T-helper 9 cell (primary cell): ENCODE data around the gene PACS2.
"Not testable (repeated sequence)": the region's sequence is repeated elsewhere in the genome, so short reads cannot be mapped to it uniquely, and the experiment has no call there.

Source experiments
- DNase-seq: peaks from one replicate; pipeline ENCODE4 v3.0.0-alpha.2; 2020
- total RNA-seq, 2 donors: gene quantifications; one replicate each; lab custom pipeline; 2026; lab: John Stamatoyannopoulos, UW

Gene PACS2
- total RNA-seq, result 84.4 to 93.2 reads per million in 2 donors

- DNase-seq, result peak; percentile 67
Observed at GRCh38 chr14:105314287-105315200, at the start of gene PACS2. PACS2 (plus strand) TSS chr14:105314748; CDS start chr14:105314919, 171 bp downstream.

- no peak for DNase-seq
Observed at GRCh38 chr14:105267820-105268548, 46.6 kb upstream of the PACS2 start.

- no peak for DNase-seq
Observed at GRCh38 chr14:105268736-105269354, 45.7 kb upstream of the PACS2 start.

- DNase-seq, result no peak
Observed at GRCh38 chr14:105269405-105269804, 45.1 kb upstream of the PACS2 start.

- no peak for DNase-seq
Observed at GRCh38 chr14:105271224-105271890, 43.2 kb upstream of the PACS2 start.

GRCh38 chr14:105272623-105273022 lies 41.9 kb upstream of the PACS2 start:
- DNase-seq, result no peak

- no peak for DNase-seq
Observed at GRCh38 chr14:105273062-105273461, 41.5 kb upstream of the PACS2 start.

GRCh38 chr14:105274637-105275036 lies 39.9 kb upstream of the PACS2 start:
- DNase-seq, result no peak

- no peak for DNase-seq
Observed at GRCh38 chr14:105275267-105275946, 39.1 kb upstream of the PACS2 start.

GRCh38 chr14:105277448-105277847 lies 37.1 kb upstream of the PACS2 start:
- not testable (repeated sequence) for DNase-seq

GRCh38 chr14:105279642-105280361 lies 34.7 kb upstream of the PACS2 start:
- DNase-seq, result no peak

- no peak for DNase-seq
Observed at GRCh38 chr14:105280525-105280924, 34.0 kb upstream of the PACS2 start.

GRCh38 chr14:105281371-105282097 lies 33.0 kb upstream of the PACS2 start:
- DNase-seq, result no peak

- DNase-seq, result no peak
Observed at GRCh38 chr14:105282098-105282725, 32.3 kb upstream of the PACS2 start.

GRCh38 chr14:105283028-105283427 lies 31.5 kb upstream of the PACS2 start:
- no peak for DNase-seq

- no peak for DNase-seq
Observed at GRCh38 chr14:105283899-105284298, 30.6 kb upstream of the PACS2 start.

- no peak for DNase-seq
Observed at GRCh38 chr14:105285174-105285573, 29.4 kb upstream of the PACS2 start.

- DNase-seq, result no peak
Observed at GRCh38 chr14:105286759-105287144, 27.8 kb upstream of the PACS2 start.

- DNase-seq, result no peak
Observed at GRCh38 chr14:105287249-105288102, 27.1 kb upstream of the PACS2 start.
